ENCODE results near the gene CCDC24.
A peak's percentile ranks its signal among the peaks of the same experiment; 100 is the strongest.

CCDC24 gene

DNA sequence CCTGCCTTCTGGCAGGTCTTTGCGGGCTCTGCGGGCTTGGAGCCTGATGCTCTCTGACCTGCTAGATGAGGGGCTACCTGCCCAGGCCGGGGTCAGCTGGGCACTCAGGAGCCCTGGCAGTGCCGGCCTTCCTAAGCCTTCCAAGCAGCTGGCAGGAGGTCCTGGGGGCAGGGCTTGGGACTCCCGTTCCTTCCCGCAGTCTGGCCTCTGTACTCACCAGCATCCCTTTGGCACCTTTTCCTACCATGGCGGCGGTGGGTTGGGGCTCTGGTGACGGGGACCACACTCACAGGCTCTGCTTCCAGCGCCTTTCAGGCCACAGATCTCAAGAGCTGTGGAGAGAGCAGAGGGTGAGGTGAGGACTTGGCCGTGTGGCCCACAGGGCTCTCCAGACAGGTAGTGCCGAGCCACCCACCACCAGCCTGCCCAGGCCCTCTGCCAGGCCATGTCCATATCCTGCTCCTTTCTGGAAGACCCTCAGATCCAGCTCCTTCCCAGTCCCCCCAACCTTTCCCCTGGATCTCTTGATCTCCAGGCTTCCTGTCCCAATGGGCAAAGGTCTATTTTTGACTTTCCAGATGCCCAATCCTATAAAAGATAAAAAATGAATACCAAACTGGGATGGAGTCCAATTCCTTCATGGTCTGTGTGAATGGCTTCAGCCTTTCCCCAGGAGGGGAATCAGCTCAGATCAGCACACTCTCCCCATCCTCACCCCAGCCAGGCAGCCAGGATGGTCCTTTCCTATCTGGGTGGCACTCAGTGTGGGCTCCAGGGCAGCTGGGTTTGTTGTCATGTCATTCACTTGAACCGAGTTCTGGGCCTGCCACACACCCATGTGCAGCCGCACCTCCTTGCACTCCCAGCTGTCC, 32.9 kb downstream of the CCDC24 start:
- Histone ChIP-seq H3K9me3 (no peaks in the 10 kb centered on the region), H3K36me3 (replicated peaks) (no peaks in the 10 kb centered on the region; the same call in none of the 2 replicates), H3K4me1 (peaks cover under 1% of the 10 kb centered on the region), H3K4me3 (no peak overlapping the region), H3K27me3 (ENCODE audit: low read depth) (no peaks in the 10 kb centered on the region)
- in situ Hi-C loops (cut with MboI; ENCODE audit: low sequenced_read_pairs) = no loop called here
- no peak for DNase-seq (ENCODE audit: low spot score in 2 of 2)

DNA sequence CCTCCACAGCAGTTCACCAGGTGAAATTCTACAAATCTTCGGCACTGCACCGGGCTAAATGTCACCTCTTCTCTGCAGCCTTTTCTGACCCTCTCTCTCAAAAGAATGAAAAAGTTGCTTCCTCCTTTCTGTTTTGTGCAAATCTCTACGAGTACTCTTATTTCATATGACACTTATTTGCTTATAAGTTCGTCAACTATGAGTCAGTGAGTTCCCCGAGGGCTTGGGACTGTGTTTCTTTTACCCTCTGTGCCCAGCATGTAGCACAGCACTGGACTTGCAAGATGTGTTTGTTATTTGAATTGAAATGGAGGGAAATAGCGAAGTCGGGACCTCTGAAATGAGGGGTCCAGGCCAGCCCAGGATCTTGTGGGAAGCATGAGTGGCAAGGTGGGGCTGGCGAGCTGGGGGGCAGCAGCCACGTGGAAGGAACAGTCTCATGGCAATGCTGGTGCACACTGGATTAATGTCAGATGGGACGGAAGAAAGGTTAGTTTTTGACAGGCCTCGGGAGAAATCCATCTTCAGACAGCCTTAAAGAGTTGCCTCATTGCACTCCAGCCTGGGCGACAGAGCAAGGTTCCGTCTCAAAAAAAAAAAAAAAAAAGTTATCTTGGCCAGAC, 33.6 kb downstream of the CCDC24 start:
- no peaks in the 10 kb centered on the region; the same call in none of the 2 replicates for H3K36me3 ChIP-seq (replicated peaks)
- H3K27me3 ChIP-seq (ENCODE audit: low read depth) = no peaks in the 10 kb centered on the region
- in situ Hi-C loops (cut with MboI; ENCODE audit: low sequenced_read_pairs) = loop anchor here (25.0 kb wide), 1 partner anchor 263 kb away; no protein-coding TSS in a partner anchor
- H3K4me1 ChIP-seq = peaks cover 5% of the 10 kb centered on the region
- no peaks in the 10 kb centered on the region for H3K9me3 ChIP-seq
- no peak for DNase-seq (ENCODE audit: low spot score in 2 of 2)
- H3K4me3 ChIP-seq = no peak overlapping the region

DNA sequence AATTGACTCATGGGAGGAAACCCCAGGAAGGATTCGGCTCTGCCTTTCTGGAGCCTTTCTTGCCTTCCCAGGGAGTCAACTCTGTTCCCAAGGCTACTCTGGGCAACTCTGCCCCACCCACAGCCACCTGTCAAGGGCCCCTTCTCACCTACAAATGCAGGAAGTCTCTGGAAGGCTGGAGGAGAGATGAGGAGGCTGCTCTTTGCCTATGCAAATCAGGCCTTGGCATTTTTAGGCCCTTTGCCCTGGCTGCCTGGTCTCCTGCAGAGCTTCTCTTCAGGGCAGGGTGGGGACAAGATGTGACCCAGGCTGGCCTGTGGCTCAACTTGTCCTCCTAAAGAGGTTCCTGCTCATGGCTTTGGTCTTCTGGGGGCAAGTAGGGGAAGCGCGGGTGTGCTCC, 34.4 kb downstream of the CCDC24 start:
- H3K9me3 ChIP-seq = no peaks in the 10 kb centered on the region
- H3K36me3 ChIP-seq (replicated peaks) = no peaks in the 10 kb centered on the region; the same call in none of the 2 replicates
- in situ Hi-C loops (cut with MboI; ENCODE audit: low sequenced_read_pairs) = loop anchor here (25.0 kb wide), 1 partner anchor 264 kb away; no protein-coding TSS in a partner anchor
- H3K4me1 ChIP-seq = peaks cover 5% of the 10 kb centered on the region
- no peak overlapping the region for H3K4me3 ChIP-seq
- no peak for DNase-seq (ENCODE audit: low spot score in 2 of 2)
- H3K27me3 ChIP-seq (ENCODE audit: low read depth) = no peaks in the 10 kb centered on the region

DNA sequence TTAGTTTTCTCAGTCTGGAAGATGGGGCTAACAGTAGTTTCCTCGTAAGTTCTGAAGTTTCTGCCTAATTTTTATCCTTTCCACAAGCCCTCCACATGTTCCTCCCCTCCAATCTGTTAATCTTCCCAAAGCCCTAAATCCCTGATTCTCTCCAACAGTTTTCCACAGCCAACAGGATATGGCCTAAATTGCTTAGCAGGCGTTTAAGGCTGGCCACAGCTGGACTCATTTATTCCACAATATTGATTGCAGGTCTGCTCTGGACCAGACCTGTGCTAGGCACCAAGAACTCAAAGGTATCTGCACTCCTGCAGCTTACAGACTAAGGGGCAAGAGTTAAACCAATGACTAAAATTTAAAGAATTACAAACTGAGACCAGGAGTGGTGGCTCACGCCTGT, 35.9 kb downstream of the CCDC24 start:
- H3K27me3 ChIP-seq (ENCODE audit: low read depth) = no peaks in the 10 kb centered on the region
- in situ Hi-C loops (cut with MboI; ENCODE audit: low sequenced_read_pairs) = loop anchor here (25.0 kb wide), 1 partner anchor 265 kb away; no protein-coding TSS in a partner anchor
- no peaks in the 10 kb centered on the region; the same call in 1 of the 2 replicates for H3K36me3 ChIP-seq (replicated peaks)
- H3K4me1 ChIP-seq = peaks cover 10% of the 10 kb centered on the region
- no peak overlapping the region for H3K4me3 ChIP-seq
- DNase-seq (ENCODE audit: low spot score in 2 of 2) = no peak
- H3K9me3 ChIP-seq = no peaks in the 10 kb centered on the region

DNA sequence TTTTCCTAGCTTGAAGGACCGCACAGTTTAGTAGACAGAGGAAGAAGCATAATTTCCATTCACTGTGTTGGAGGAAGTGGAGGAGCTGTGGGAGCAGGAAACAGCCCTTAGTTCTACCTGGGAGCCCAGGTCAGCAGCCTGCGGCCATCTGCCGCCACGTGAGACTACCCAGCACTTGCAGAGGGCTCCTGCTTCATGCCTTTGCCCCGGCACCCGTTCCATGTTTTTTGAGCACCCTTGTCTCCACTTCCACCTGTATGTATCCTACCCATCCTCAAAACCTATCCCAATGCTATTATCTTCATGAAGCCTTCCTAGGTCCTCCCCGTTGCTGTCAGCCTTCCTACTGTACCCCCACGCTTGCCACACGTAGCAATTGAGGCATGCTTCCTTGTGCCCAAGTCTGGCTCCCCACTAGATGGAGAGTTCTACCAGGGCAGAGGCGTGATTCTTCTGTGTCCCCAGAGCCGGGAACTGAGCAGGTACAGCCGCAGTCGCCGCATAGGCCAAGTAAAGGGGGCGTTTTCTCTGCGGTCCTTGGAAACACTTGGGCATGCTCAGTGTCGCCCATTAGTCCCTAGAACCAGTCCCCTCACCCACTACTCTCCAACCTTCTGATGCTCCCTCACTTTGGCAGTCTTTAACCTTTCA, 38.0 kb downstream of the CCDC24 start:
- no peak for DNase-seq (ENCODE audit: low spot score in 2 of 2)
- H3K4me1 ChIP-seq = peaks cover 10% of the 10 kb centered on the region

DNA sequence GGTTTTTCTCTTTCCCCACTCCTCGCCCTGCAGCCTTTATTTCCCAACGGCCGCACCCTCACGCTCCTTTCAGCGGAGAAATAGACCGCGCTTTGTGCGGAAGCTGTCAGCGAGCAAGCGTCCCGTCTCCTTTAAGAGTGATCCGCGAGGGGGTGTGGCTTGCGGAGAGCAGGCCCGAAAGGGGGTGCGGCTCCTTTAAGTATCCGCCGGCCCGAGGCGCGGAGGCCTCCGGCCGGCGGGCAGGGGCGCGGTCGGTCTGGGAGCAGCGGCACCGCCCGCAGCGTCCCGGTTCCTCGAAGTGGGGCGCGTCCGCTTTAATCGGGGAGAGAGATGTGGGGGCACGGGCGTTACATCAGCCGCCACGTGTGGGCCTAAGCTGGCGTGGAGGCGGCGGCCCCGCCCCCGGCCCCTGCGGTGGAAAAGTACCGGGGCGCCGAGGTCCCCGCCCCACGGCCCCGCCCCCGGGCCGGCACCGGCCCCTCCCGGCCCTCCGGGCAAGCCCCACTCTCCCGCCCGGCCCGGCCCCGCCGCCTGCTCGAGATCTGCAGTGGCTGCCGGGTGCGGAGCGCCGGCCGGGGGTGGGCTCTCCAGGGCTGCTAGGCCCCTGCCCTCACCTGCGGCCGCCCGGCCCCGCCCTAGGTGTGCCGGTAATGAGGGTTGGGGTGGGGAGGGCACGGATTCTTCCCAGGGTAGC, 38.7 kb downstream of the CCDC24 start:
- Histone ChIP-seq H3K36me3 (replicated peaks) (no peaks in the 10 kb centered on the region), H3K9me3 (no peaks in the 10 kb centered on the region), H3K4me3 (peak overlapping the region; percentile 94), H3K27me3 (ENCODE audit: low read depth) (no peaks in the 10 kb centered on the region), H3K4me1 (peaks cover 10% of the 10 kb centered on the region)
- in situ Hi-C loops (cut with MboI; ENCODE audit: low sequenced_read_pairs) = loop anchor here (10.0 to 25.0 kb wide), 2 partner anchors 268 to 505 kb away; no protein-coding TSS in a partner anchor
- DNase-seq (ENCODE audit: low spot score in 2 of 2) = peak; percentile 90 to 96

More for the DNA sequence above, 38.0 kb downstream of the CCDC24 start:
- Histone ChIP-seq H3K4me3 (peak overlapping the region; percentile 94), H3K27me3 (ENCODE audit: low read depth) (no peaks in the 10 kb centered on the region), H3K36me3 (replicated peaks) (no peaks in the 10 kb centered on the region), H3K9me3 (no peaks in the 10 kb centered on the region)
- in situ Hi-C loops (cut with MboI; ENCODE audit: low sequenced_read_pairs) = loop anchor here (25.0 kb wide), 1 partner anchor 267 kb away; no protein-coding TSS in a partner anchor

DNA sequence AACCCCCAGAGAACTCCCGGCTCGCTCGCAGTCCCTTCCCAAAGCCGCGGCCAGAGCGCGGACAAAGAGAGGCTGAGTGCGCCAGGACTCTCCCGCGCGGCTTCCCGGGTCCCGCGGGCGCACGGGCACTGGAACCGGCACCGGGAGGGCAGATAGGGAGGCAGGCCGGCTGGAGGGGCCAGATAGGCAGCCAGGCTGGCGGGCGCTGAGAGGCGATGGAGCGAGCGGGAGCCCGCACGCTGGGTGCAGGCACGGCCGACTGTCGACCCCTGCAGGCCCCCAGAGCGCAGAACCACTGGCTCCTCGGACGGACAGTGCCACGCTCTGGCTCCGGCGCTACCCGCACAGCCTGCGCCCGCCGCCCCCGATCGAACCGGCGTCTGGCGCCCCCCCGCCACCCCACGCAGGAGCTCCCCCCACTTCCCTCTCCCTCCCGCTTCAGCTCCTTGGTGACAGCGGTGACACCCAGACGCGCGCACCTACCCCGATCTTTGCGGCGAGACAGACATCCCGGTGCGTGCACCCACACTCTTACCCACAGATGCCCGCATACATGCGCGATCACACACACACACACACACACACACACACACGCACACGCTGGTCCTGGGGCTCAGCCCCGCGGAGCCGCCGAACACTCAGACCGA, 39.3 kb downstream of the CCDC24 start:
- H3K27me3 ChIP-seq (ENCODE audit: low read depth) = no peaks in the 10 kb centered on the region
- H3K4me1 ChIP-seq = peaks cover 10% of the 10 kb centered on the region
- H3K9me3 ChIP-seq = no peaks in the 10 kb centered on the region
- in situ Hi-C loops (cut with MboI; ENCODE audit: low sequenced_read_pairs) = loop anchor here (10.0 to 25.0 kb wide), 2 partner anchors 268 to 506 kb away; no protein-coding TSS in a partner anchor
- peak overlapping the region; percentile 94 for H3K4me3 ChIP-seq
- peak; percentile 36 to 69 for DNase-seq (ENCODE audit: low spot score in 2 of 2)
- no peaks in the 10 kb centered on the region for H3K36me3 ChIP-seq (replicated peaks)

DNA sequence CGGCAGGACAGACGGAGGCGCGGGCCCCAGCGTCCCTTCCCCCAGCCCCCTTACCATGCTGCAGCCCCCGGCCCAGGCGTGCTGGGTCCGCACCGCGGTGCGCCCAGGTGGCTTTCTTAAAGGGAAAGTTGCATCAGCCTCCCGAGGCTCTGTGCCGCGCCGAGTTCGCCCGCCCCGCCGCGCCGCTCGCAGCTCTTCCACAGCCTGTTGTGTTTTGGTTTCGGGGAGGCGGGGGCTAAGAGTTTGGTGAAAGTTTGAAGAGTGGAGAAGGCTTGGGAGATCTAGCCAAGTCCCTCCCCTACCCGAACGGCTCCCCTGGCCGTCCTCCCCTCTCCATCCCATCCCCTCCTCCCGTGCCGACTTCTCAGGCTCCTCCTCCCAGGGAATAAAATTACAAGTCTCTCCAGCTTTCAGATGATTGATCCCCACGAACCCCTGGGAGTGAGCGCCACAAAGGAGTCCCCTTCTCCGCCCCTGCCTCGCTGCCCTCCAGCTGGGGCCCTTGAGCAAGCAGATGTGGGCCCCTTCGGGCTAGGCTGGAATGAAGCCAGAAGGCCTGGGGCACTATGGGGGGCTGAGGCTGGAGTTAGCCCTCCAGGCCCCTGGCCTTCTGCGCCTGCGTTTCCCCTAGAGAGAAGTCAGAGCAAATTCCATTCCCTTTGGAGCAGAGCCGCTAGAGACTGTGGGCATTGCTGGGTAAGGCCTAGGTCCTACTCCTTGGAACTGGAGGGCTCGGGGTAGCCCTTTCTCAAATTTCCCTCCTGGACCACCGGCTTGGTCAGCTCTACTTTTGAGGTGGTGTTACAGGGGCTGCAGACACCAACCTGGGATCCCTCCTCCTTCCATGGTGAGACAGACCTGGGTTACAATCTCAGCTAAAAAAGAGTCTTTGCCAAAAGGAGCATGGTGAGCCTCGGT, 40.1 kb downstream of the CCDC24 start, which contains the start of gene SLC6A9:
Gene SLC6A9 (minus strand): TSS at position 211 of the 918 bp plus-strand sequence. CDS start 7,185 bp downstream, outside the sequence.
- Histone ChIP-seq H3K4me3 (peak within 1 kb of the TSS; percentile 94), H3K27me3 (ENCODE audit: low read depth) (no peaks in the 10 kb centered on the region), H3K36me3 (replicated peaks) (no peaks in the 10 kb centered on the region), H3K9me3 (no peaks in the 10 kb centered on the region), H3K4me1 (peaks cover 18% of the 10 kb centered on the region)
- DNase-seq (ENCODE audit: low spot score in 2 of 2) = peak; percentile 63 to 83
- in situ Hi-C loops (cut with MboI; ENCODE audit: low sequenced_read_pairs) = loop anchor here (10.0 to 25.0 kb wide), 2 partner anchors 269 to 507 kb away; no protein-coding TSS in a partner anchor

DNA sequence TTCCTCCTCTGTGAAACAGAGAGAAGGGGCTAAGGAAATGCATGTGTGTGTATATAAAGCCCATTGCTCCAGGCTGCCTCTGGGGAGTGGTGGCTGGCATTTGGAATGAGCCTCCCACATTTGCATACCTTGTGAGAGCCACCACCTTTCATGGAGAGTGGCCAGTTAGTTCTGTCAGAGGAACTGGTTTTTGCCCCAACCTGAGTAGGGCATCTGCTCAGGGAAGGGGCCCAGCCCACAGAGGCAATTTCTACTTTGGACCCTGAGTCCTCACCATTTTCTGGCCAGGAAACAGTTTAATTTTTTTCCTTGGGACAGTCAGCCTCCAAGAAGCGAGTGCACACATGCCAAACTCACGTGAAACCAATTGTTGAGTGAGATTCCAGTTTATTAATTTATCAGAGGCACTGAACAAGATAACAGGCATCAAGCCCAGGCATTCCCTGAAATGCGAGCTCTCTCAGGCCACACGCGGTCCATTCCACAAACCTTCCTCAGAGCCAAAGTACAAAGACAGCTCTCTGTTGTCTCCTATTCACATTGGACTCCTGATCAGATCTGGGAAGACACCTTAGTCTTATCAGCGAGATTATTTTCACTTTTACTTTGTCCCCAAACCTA, 40.9 kb downstream of the CCDC24 start:
- no peak overlapping the region for H3K4me3 ChIP-seq
- peaks cover 18% of the 10 kb centered on the region for H3K4me1 ChIP-seq
- in situ Hi-C loops (cut with MboI; ENCODE audit: low sequenced_read_pairs) = loop anchor here (10.0 to 25.0 kb wide), 2 partner anchors 270 to 507 kb away; no protein-coding TSS in a partner anchor
- no peaks in the 10 kb centered on the region for H3K27me3 ChIP-seq (ENCODE audit: low read depth)
- no peaks in the 10 kb centered on the region for H3K36me3 ChIP-seq (replicated peaks)
- DNase-seq (ENCODE audit: low spot score in 2 of 2) = no peak
- no peaks in the 10 kb centered on the region for H3K9me3 ChIP-seq

DNA sequence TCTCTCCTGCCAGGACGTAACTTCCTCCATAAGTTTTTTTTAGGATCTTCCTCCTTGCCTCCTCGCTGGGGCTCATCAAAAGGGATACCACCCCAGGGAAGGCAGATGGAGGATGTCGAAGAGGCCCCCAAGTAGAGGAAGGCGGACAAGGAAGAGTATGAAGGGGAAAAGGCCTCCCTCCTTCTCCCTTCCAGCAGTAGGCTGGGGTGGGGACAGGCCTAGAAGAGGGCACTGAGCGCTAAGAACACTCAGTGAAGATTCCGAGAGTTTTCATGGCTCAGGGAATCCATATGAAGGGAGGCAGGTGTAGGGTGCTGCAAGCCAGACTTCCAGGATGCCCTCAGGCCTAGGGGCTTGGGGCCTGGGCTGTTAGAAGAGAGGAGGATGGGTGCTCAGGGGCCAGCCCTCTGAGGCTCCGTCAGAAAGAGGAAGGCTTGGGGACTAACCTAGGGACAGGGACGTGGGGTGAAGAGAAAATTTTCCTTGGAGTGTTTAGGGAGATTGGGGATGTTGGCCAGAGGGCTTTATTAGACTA, 41.7 kb downstream of the CCDC24 start:
- in situ Hi-C loops (cut with MboI; ENCODE audit: low sequenced_read_pairs) = loop anchor here (10.0 to 25.0 kb wide), 2 partner anchors 271 to 508 kb away; no protein-coding TSS in a partner anchor
- no peaks in the 10 kb centered on the region for H3K9me3 ChIP-seq
- H3K4me3 ChIP-seq = no peak overlapping the region
- H3K27me3 ChIP-seq (ENCODE audit: low read depth) = no peaks in the 10 kb centered on the region
- DNase-seq (ENCODE audit: low spot score in 2 of 2) = no peak
- H3K4me1 ChIP-seq = peaks cover 18% of the 10 kb centered on the region
- no peaks in the 10 kb centered on the region for H3K36me3 ChIP-seq (replicated peaks)

DNA sequence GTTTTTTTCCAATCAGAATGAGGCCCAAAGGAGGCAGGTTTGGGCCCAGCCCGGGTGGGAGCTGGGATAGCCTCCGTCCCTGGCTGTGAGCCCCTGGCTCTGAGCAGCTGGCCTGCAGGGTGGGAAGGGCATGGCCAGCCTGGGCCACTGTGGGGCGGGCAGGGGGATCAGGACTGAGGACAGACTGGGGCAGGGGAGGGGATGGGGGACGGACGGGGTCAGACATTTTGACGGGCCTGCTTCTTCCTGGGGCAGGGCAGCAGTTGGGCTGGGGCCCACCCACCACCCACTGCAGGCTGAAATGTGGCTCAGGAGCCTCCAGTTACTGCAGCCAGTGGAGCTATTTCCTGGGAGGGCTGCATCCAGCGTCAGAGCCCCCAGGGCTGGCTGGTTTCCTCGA, 42.4 kb downstream of the CCDC24 start:
- in situ Hi-C loops (cut with MboI; ENCODE audit: low sequenced_read_pairs) = loop anchor here (10.0 to 25.0 kb wide), 2 partner anchors 271 to 509 kb away; no protein-coding TSS in a partner anchor
- Histone ChIP-seq H3K36me3 (replicated peaks) (no peaks in the 10 kb centered on the region), H3K27me3 (ENCODE audit: low read depth) (no peaks in the 10 kb centered on the region), H3K4me3 (no peak overlapping the region), H3K9me3 (no peaks in the 10 kb centered on the region), H3K4me1 (peaks cover 18% of the 10 kb centered on the region)
- DNase-seq (ENCODE audit: low spot score in 2 of 2) = no peak

Measured in HAP-1 (cell line).